Gastrocnemius medialis (tissue), 4 donors: ENCODE data around the gene ACSF2. TPM values are rescaled to one million over a fixed set of nuclear protein-coding genes. Genes with fewer than 3 reads are reported as not detected.

ENCODE experiments used
- ATAC-seq, 2 donors: fragments of 150-250 bp; one replicate each; pipeline ENCODE4 v1.9.1; 2016
- DNase-seq, 2 donors: peaks; one replicate each; pipeline ENCODE4 v3.0.0-alpha.2; 2019
- H3K27ac ChIP-seq, 4 donors: fragments of 200-600 bp; sonication (generic); 1 replicate in 1 of 4; 2 replicates in 3 of 4; pipeline ENCODE4 v1.5.1; 2016 to 2018; ENCODE audit warnings: mild to moderate bottlenecking in 2 of 4, moderate library complexity in 1 of 4
- H3K27me3 ChIP-seq, 3 donors: fragments of 200-600 bp; sonication (generic) in 2 of 3; 1 replicate in 1 of 3; 2 replicates in 2 of 3; pipeline versions ENCODE4 v1.5.1 to v1.6.0; 2016 to 2019; ENCODE audit warnings: mild to moderate bottlenecking in 1 of 3, moderate library complexity in 1 of 3
- H3K36me3 ChIP-seq, 2 donors: fragments of 200-600 bp; sonication (generic) in 1 of 2; one replicate each; pipeline ENCODE4 v1.5.1; 2017 to 2018
- H3K4me1 ChIP-seq, 2 donors: fragments of 200-600 bp; sonication (generic) in 1 of 2; one replicate each; pipeline ENCODE4 v1.5.1; 2016 to 2017; ENCODE audit warnings: mild to moderate bottlenecking in 2 of 2
- H3K4me3 ChIP-seq, 4 donors: fragments of 200-600 bp; sonication (generic) in 3 of 4; 1 replicate in 1 of 4; 2 replicates in 3 of 4; pipeline ENCODE4 v1.5.1; 2016 to 2019; ENCODE audit warnings: mild to moderate bottlenecking in 2 of 4
- H3K9me3 ChIP-seq, 3 donors: fragments of 200-600 bp; sonication (generic) in 2 of 3; 1 replicate in 1 of 3; 2 replicates in 2 of 3; pipeline ENCODE4 v1.5.1; 2016 to 2019
- CTCF ChIP-seq, 5 experiments: fragments of 450-650 bp in 3 of 5; fragments of 200-600 bp in 2 of 5; sonication (generic) in 2 of 5; IDR thresholded peaks in 4 of 5; conservative IDR thresholded peaks in 1 of 5; 1 replicate in 4 of 5; 2 replicates in 1 of 5; pipeline ENCODE4 v1.5.1; 2016 to 2019; ENCODE audit warnings: antibody characterized with exemption in 5 of 5, mild to moderate bottlenecking in 3 of 5, moderate library complexity in 3 of 5
- POLR2A ChIP-seq, 2 donors: fragments of 450-650 bp; IDR thresholded peaks; one replicate each; pipeline ENCODE4 v1.6.1; 2017; ENCODE audit warnings: antibody characterized with exemption in 2 of 2, mild to moderate bottlenecking in 2 of 2, moderate library complexity in 2 of 2
- in situ Hi-C, 4 donors: fragments of 200-750 bp; cut with MboI; loops; one replicate each; pipeline versions ENCODE4 v1.15.0 to v1.8.0; 2017; ENCODE audit warnings: low sequenced_read_pairs in 4 of 4
- intact Hi-C: fragments of 100-400 bp; cut with DNase I; formaldehyde crosslinking; loops from one replicate; pipeline ENCODE4 v1.15.1; 2023; ENCODE audit warnings: low total_unique reads
- total RNA-seq, 4 donors: library from RNA; depleted of rRNA; stranded (reverse); fragments of >200 nt; gene quantifications; one replicate each; pipeline versions ENCODE4 v1.1.0 to v1.2.3, GENCODE V29; 2016

ACSF2 gene
- total RNA-seq, 4 donors from 2014 or later, result 8.7 to 61.4 (median 34.2) TPM

- Histone ChIP-seq H3K9me3 (no peaks in the 10 kb centered on the region), H3K27me3 (no peaks in the 10 kb centered on the region), H3K36me3 (no peaks in the 10 kb centered on the region), H3K4me1 (peaks cover 0 to 11% of the 10 kb centered on the region in 2 donors), H3K4me3 (no peak overlapping the region), H3K27ac (no peak overlapping the region)
- TF ChIP-seq CTCF (IDR thresholded peaks at IDR 0.05 in 4 of 5, conservative IDR thresholded peaks at IDR 0.05 in 1 of 5), result no peak
- no peak for TF ChIP-seq POLR2A (IDR thresholded peaks at IDR 0.05)
- DNase-seq (no peak), ATAC-seq (no peak)
- in situ Hi-C loops (no loop called here), intact Hi-C loops (no loop called here)
Measured at GRCh38 chr17:50518384-50519023, 92.5 kb downstream of the ACSF2 start.

- Histone ChIP-seq H3K9me3 (no peaks in the 10 kb centered on the region), H3K4me1 (peaks cover 0 to 11% of the 10 kb centered on the region in 2 donors), H3K27ac (no peak overlapping the region), H3K4me3 (no peak overlapping the region), H3K27me3 (no peaks in the 10 kb centered on the region), H3K36me3 (no peaks in the 10 kb centered on the region)
- in situ Hi-C loops, result no loop called here
- TF ChIP-seq CTCF (IDR thresholded peaks at IDR 0.05 in 4 of 5, conservative IDR thresholded peaks at IDR 0.05 in 1 of 5) (no peak), POLR2A (IDR thresholded peaks at IDR 0.05) (no peak)
- DNase-seq, result no peak
- intact Hi-C loops, result no loop called here
- no peak for ATAC-seq
Measured at GRCh38 chr17:50519141-50519834, 93.3 kb downstream of the ACSF2 start.

GRCh38 chr17:50520483-50520882 is 94.5 kb downstream of the ACSF2 start:
- in situ Hi-C loops (no loop called here), intact Hi-C loops (no loop called here)
- ATAC-seq (no peak), DNase-seq (no peak)
- Histone ChIP-seq H3K27me3 (no peaks in the 10 kb centered on the region), H3K4me1 (peaks cover 0 to 4% of the 10 kb centered on the region in 2 donors), H3K27ac (no peak overlapping the region), H3K36me3 (no peaks in the 10 kb centered on the region), H3K4me3 (no peak overlapping the region), H3K9me3 (no peaks in the 10 kb centered on the region)
- TF ChIP-seq CTCF (IDR thresholded peaks at IDR 0.05 in 4 of 5, conservative IDR thresholded peaks at IDR 0.05 in 1 of 5) (no peak), POLR2A (IDR thresholded peaks at IDR 0.05) (no peak)

- no peak for ATAC-seq
- Histone ChIP-seq H3K4me1 (no peaks in the 10 kb centered on the region), H3K9me3 (no peaks in the 10 kb centered on the region), H3K36me3 (no peaks in the 10 kb centered on the region), H3K4me3 (no peak overlapping the region), H3K27ac (no peak overlapping the region), H3K27me3 (no peaks in the 10 kb centered on the region)
- in situ Hi-C loops, result no loop called here
- no peak for TF ChIP-seq CTCF (IDR thresholded peaks at IDR 0.05 in 4 of 5, conservative IDR thresholded peaks at IDR 0.05 in 1 of 5)
- no peak for TF ChIP-seq POLR2A (IDR thresholded peaks at IDR 0.05)
- intact Hi-C loops, result no loop called here
- no peak for DNase-seq
Measured at GRCh38 chr17:50521514-50521913, 95.5 kb downstream of the ACSF2 start.
